SK-N-SH treated with all-trans-retinoic acid at 6 μM for 48 hours (cell line): Measurements from ENCODE around the gene EHBP1.

Experiments
- ESRRG ChIP-seq: fragments of 250-450 bp; sonication (Bioruptor Pico); IDR thresholded peaks from 2 replicates; pipeline ENCODE4 v1.6.1; 2021; ENCODE audit warnings: mild to moderate bottlenecking
- PPARA ChIP-seq: fragments of 250-450 bp; sonication (Bioruptor Pico); IDR thresholded peaks from 2 replicates; pipeline ENCODE4 v1.5.0; 2020; ENCODE audit warnings: mild to moderate bottlenecking, borderline replicate concordance
- ZFP3 ChIP-seq: fragments of 250-450 bp; sonication (Bioruptor Pico); IDR thresholded peaks from 2 replicates; pipeline ENCODE4 v1.5.0; 2020; ENCODE audit warnings: mild to moderate bottlenecking, moderate library complexity
- ZFP30 ChIP-seq: fragments of 450-650 bp; formaldehyde crosslinking; IDR thresholded peaks from 2 replicates; pipeline ENCODE4 v1.5.0; 2022; ENCODE audit warnings: mild to moderate bottlenecking, moderate library complexity
- ZNF8 ChIP-seq: fragments of 450-650 bp; formaldehyde crosslinking; IDR thresholded peaks from 2 replicates; pipeline ENCODE4 v1.5.0; 2020; ENCODE audit warnings: mild to moderate bottlenecking, moderate library complexity
- TF ChIP-seq, protein P1 (sequence below): fragments of 250-450 bp; sonication (Bioruptor Pico); IDR thresholded peaks from 2 replicates; pipeline ENCODE4 v1.5.1; 2020; ENCODE audit warnings: low read depth, mild to moderate bottlenecking, moderate library complexity

DNA sequence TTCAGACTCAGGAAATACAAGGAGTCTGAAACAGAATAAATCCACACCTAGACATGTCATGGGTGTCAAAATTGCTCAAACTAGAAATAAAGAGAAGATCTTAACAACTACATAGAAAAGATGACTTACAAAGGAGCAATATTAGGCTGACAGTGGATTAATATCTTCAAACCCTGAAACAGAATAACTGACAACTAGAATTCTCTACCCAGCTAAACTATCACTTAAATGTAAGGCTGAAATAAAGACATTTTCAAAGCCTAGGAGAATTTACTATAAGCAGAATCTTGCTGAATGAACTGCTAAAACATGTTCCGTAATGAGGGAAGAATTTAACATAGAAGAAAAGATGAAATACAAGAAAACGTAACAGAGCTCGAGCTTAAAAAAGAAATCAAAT lies 168.1 kb downstream of the EHBP1 start:
- TF ChIP-seq ZNF8 (CRISPR knock-in tag) (no peak), ESRRG (no peak), PPARA (CRISPR knock-in tag) (no peak), ZFP30 (CRISPR knock-in tag) (no peak), ZFP3 (no peak)
- TF ChIP-seq, protein P1, sequence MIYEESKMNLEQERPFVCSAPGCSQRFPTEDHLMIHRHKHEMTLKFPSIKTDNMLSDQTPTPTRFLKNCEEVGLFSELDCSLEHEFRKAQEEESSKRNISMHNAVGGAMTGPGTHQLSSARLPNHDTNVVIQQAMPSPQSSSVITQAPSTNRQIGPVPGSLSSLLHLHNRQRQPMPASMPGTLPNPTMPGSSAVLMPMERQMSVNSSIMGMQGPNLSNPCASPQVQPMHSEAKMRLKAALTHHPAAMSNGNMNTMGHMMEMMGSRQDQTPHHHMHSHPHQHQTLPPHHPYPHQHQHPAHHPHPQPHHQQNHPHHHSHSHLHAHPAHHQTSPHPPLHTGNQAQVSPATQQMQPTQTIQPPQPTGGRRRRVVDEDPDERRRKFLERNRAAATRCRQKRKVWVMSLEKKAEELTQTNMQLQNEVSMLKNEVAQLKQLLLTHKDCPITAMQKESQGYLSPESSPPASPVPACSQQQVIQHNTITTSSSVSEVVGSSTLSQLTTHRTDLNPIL: no peak
